CD4-positive, alpha-beta T cell (primary cell): ENCODE measurements around the gene KANK4. TPM values are rescaled to one million over a fixed set of nuclear protein-coding genes. Genes with fewer than 3 reads are reported as not detected.

ENCODE experiments used
- ATAC-seq: fragments of 200-7000 bp; cut with Tn5 transposase; one replicate; pipeline ENCODE4 v1.10.0; 2022; ENCODE audit warnings: mild to moderate bottlenecking; ENCODE audit not compliant: poor library complexity
- CTCF ChIA-PET: fragments of 350-600 bp; sonication (Branson Sonifier 250); formaldehyde crosslinking; loops from one replicate; lab custom pipeline; 2021; ENCODE audit warnings: antibody characterized with exemption, inconsistent platforms; lab: Charles Lee
- POLR2A ChIA-PET: fragments of 350-600 bp; sonication (Branson Sonifier 250); formaldehyde crosslinking; loops from one replicate; lab custom pipeline; 2021; ENCODE audit warnings: antibody characterized with exemption, inconsistent platforms; lab: Charles Lee
- DNase-seq, 14 experiments: peaks; one replicate each; pipeline ENCODE4 v3.0.0-alpha.2; 2013 to 2020; ENCODE audit warnings: mixed read lengths in 2 of 14
- H3K27ac ChIP-seq, 2 donors: one replicate each; pipeline versions ENCODE4 v1.5.1 to v1.7.0; 2013; ENCODE audit warnings: low read length in 2 of 2, low read depth in 1 of 2, mild to moderate bottlenecking in 1 of 2
- H3K27me3 ChIP-seq, 2 experiments: 1 replicate in 1 of 2; 2 replicates in 1 of 2; pipeline versions ENCODE4 v1.6.1 to v1.7.0; 2013; ENCODE audit warnings: low read length in 2 of 2, control low read depth in 1 of 2, mild to moderate bottlenecking in 1 of 2, moderate library complexity in 1 of 2; ENCODE audit not compliant: insufficient read depth in 2 of 2, control insufficient read depth in 1 of 2
- H3K36me3 ChIP-seq: one replicate; pipeline ENCODE4 v1.6.1; 2013; ENCODE audit warnings: low read length, control low read depth; ENCODE audit not compliant: insufficient read depth
- H3K4me1 ChIP-seq: one replicate; pipeline ENCODE4 v1.6.1; 2013; ENCODE audit warnings: low read length, control low read depth; ENCODE audit not compliant: insufficient read depth
- H3K4me3 ChIP-seq: one replicate; pipeline ENCODE4 v1.5.1; 2013; ENCODE audit warnings: mild to moderate bottlenecking, low read length, moderate library complexity
- H3K9me3 ChIP-seq, 2 experiments: 1 replicate in 1 of 2; 2 replicates in 1 of 2; pipeline versions ENCODE4 v1.6.1 to v1.7.0; 2013; ENCODE audit warnings: low read length in 2 of 2, mild to moderate bottlenecking in 2 of 2, control low read depth in 1 of 2, moderate library complexity in 1 of 2; ENCODE audit not compliant: control insufficient read depth in 1 of 2, insufficient read depth in 1 of 2
- H3K27ac Mint-ChIP-seq: one replicate; pipeline ENCODE4 v1.8.0; 2020; ENCODE audit warnings: mixed read lengths
- H3K27me3 Mint-ChIP-seq: one replicate; pipeline ENCODE4 v1.8.0; 2021; ENCODE audit warnings: mixed read lengths
- H3K36me3 Mint-ChIP-seq: one replicate; pipeline ENCODE4 v1.8.0; 2021; ENCODE audit warnings: low read depth, mixed read lengths
- H3K4me1 Mint-ChIP-seq: one replicate; pipeline ENCODE4 v1.8.0; 2021; ENCODE audit warnings: low read depth, mixed read lengths
- H3K4me3 Mint-ChIP-seq: one replicate; pipeline ENCODE4 v1.8.0; 2020; ENCODE audit warnings: mild to moderate bottlenecking, mixed read lengths
- H3K9me3 Mint-ChIP-seq: one replicate; pipeline ENCODE4 v1.8.0; 2020; ENCODE audit warnings: mixed read lengths
- CTCF ChIP-seq: fragments of 200-600 bp; IDR thresholded peaks from one replicate; pipeline ENCODE4 v1.8.0; 2022; ENCODE audit warnings: antibody characterized with exemption, mild to moderate bottlenecking
- intact Hi-C, 2 experiments: fragments of 100-400 bp; cut with DNase I in 1 of 2; cut with micrococcal nuclease in 1 of 2; formaldehyde crosslinking; loops; one replicate each; pipeline versions ENCODE4 v1.15.1 to v1.9.0; 2023 to 2025; cut with DNase I, micrococcal nuclease
- total RNA-seq, 174 experiments: library from RNA in 2 of 174; stranded (reverse) in 2 of 174; gene quantifications; one replicate each; pipeline ENCODE4 v1.2.3 and lab custom pipeline; 2021 to 2026

KANK4 gene
- total RNA-seq, 2 experiments from 2014 or later: not detected

- no peak overlapping the region for H3K4me3 ChIP-seq
- H3K27ac Mint-ChIP-seq: no peak overlapping the region
- TF ChIP-seq CTCF: no peak
- H3K9me3 ChIP-seq: peaks cover 0 to 4% of the 10 kb centered on the region in 2 experiments
- POLR2A ChIA-PET: no interaction called here
- no peaks in the 10 kb centered on the region for H3K36me3 Mint-ChIP-seq
- no peaks in the 10 kb centered on the region for H3K27me3 ChIP-seq
- CTCF ChIA-PET: no interaction called here
- no peak overlapping the region for H3K4me3 Mint-ChIP-seq
- H3K27me3 Mint-ChIP-seq: peaks cover 23% of the 10 kb centered on the region
- intact Hi-C loops: no loop called here
- H3K27ac ChIP-seq: no peak overlapping the region
- H3K9me3 Mint-ChIP-seq: peaks cover 7% of the 10 kb centered on the region
- DNase-seq (no peak), ATAC-seq (no peak)
- H3K4me1 ChIP-seq: no peaks in the 10 kb centered on the region
- no peaks in the 10 kb centered on the region for H3K36me3 ChIP-seq
- H3K4me1 Mint-ChIP-seq: no peaks in the 10 kb centered on the region
Observed at GRCh38 chr1:62281922-62282555, 37.2 kb downstream of the KANK4 start.

- Mint-ChIP-seq H3K27me3 (peaks cover 16% of the 10 kb centered on the region), H3K4me3 (no peak overlapping the region), H3K4me1 (no peaks in the 10 kb centered on the region), H3K27ac (no peak overlapping the region), H3K9me3 (peaks cover 7% of the 10 kb centered on the region), H3K36me3 (no peaks in the 10 kb centered on the region)
- ATAC-seq (no peak), DNase-seq (no peak)
- intact Hi-C loops: no loop called here
- Histone ChIP-seq H3K4me1 (no peaks in the 10 kb centered on the region), H3K27me3 (no peaks in the 10 kb centered on the region), H3K36me3 (no peaks in the 10 kb centered on the region), H3K27ac (no peak overlapping the region), H3K4me3 (no peak overlapping the region), H3K9me3 (peaks cover 0 to 4% of the 10 kb centered on the region in 2 experiments)
- CTCF ChIA-PET: no interaction called here
- POLR2A ChIA-PET: no interaction called here
- no peak for TF ChIP-seq CTCF
Observed at GRCh38 chr1:62280960-62281465, 38.2 kb downstream of the KANK4 start.

GRCh38 chr1:62280150-62280549 is 39.1 kb downstream of the KANK4 start:
- no peak overlapping the region for H3K4me3 Mint-ChIP-seq
- H3K27ac Mint-ChIP-seq: no peak overlapping the region
- H3K27me3 Mint-ChIP-seq: peaks cover 7% of the 10 kb centered on the region
- Histone ChIP-seq H3K4me1 (no peaks in the 10 kb centered on the region), H3K9me3 (peaks cover 0 to 4% of the 10 kb centered on the region in 2 experiments), H3K4me3 (no peak overlapping the region), H3K27me3 (no peaks in the 10 kb centered on the region), H3K27ac (no peak overlapping the region), H3K36me3 (no peaks in the 10 kb centered on the region)
- no peaks in the 10 kb centered on the region for H3K4me1 Mint-ChIP-seq
- ChIA-PET POLR2A (no interaction called here), CTCF (no interaction called here)
- ATAC-seq (no peak), DNase-seq (no peak)
- intact Hi-C loops: no loop called here
- H3K36me3 Mint-ChIP-seq: no peaks in the 10 kb centered on the region
- TF ChIP-seq CTCF: no peak
- H3K9me3 Mint-ChIP-seq: peaks cover 7% of the 10 kb centered on the region
